HepG2 (cell line): ENCODE data around the gene ARCN1. TPM values are rescaled to one million over a fixed set of nuclear protein-coding genes. Genes with fewer than 3 reads are reported as not detected.
A peak's percentile ranks its signal among the peaks of the same experiment; 100 is the strongest.

Source experiments
- ATAC-seq: fragments of 200-7000 bp; cut with Tn5 transposase; 3 replicates; pipeline ENCODE4 v1.9.1; 2020; ENCODE audit warnings: mild to moderate bottlenecking, moderate library complexity
- BruUV-seq: library from RNA; stranded (reverse); fragments of 400-500 nt; replicated peaks from 2 replicates; lab custom pipeline; 2021; lab: Mats Ljungman, UMichigan
- CTCF ChIA-PET: fragments of 300-600 bp; formaldehyde crosslinking; extraction: SDS; loops from one replicate; lab custom pipeline; 2021; ENCODE audit warnings: low total read pairs, inconsistent platforms, low intra/inter-chr PET ratio; lab: Yijun Ruan, JAX
- POLR2A ChIA-PET: fragments of 350-600 bp; sonication (Branson Sonifier 250); formaldehyde crosslinking; loops from one replicate; lab custom pipeline; 2020; ENCODE audit warnings: antibody characterized with exemption, inconsistent platforms; lab: Yijun Ruan, JAX
- DNase-seq: peaks from one replicate; pipeline ENCODE4 v3.0.0-alpha.2; 2015; ENCODE audit warnings: low spot score
- FAIRE-seq: peaks from 3 replicates; lab custom pipeline; 2011; peaks lifted over from hg19 to GRCh38; lab: Jason Lieb, UNC
- H2AFZ ChIP-seq: one replicate; pipeline ENCODE4 v1.6.1; 2011; ENCODE audit warnings: low read length, inconsistent platforms
- H3K27ac ChIP-seq: fragments of 300-600 bp; 3 replicates; pipeline ENCODE4 v1.8.0; 2011; ENCODE audit warnings: mixed run types, mild to moderate bottlenecking, mixed read lengths, low read length, inconsistent platforms; ENCODE audit not compliant: insufficient read depth; ENCODE audit errors: extremely low read length
- H3K27me3 ChIP-seq, 2 experiments: fragments of 200-600 bp in 1 of 2; 2 replicates in 1 of 2; 3 replicates in 1 of 2; pipeline versions ENCODE4 v1.6.0 to v1.8.0; 2011; ENCODE audit warnings: low read length in 2 of 2, mild to moderate bottlenecking in 2 of 2, moderate library complexity in 2 of 2, inconsistent platforms in 1 of 2; ENCODE audit not compliant: insufficient read depth in 2 of 2, control insufficient read depth in 1 of 2
- H3K36me3 ChIP-seq, 2 experiments: fragments of 200-600 bp in 1 of 2; replicated peaks in 1 of 2; 2 replicates in 1 of 2; 3 replicates in 1 of 2; pipeline versions ENCODE4 v1.5.1 to v1.8.0; 2011; ENCODE audit warnings: low read length in 2 of 2, inconsistent platforms in 1 of 2; ENCODE audit not compliant: insufficient read depth in 2 of 2, control insufficient read depth in 1 of 2
- H3K4me1 ChIP-seq: 2 replicates; pipeline ENCODE4 v1.5.1; 2012; ENCODE audit warnings: low read length, inconsistent platforms; ENCODE audit not compliant: insufficient read depth
- H3K4me2 ChIP-seq: 2 replicates; pipeline ENCODE4 v1.6.0; 2011; ENCODE audit warnings: low read depth, low read length, inconsistent platforms
- H3K4me3 ChIP-seq, 3 experiments: fragments of 200-600 bp in 1 of 3; sonication (generic), shearing (Covaris generic) in 1 of 3; replicated peaks in 1 of 3; 2 replicates each; pipeline ENCODE4 v1.5.1; 2011 to 2016; ENCODE audit warnings: low read length in 3 of 3, inconsistent platforms in 2 of 3, low read depth in 2 of 3, mild to moderate bottlenecking in 2 of 3, control low read depth in 1 of 3, mixed read lengths in 1 of 3; ENCODE audit not compliant: insufficient read depth in 1 of 3
- H3K79me2 ChIP-seq: one replicate; pipeline ENCODE4 v1.6.1; 2011; ENCODE audit warnings: low read length, inconsistent platforms; ENCODE audit not compliant: insufficient read depth
- H3K9ac ChIP-seq: 2 replicates; pipeline ENCODE4 v1.6.0; 2011; ENCODE audit warnings: mild to moderate bottlenecking, low read depth, low read length, inconsistent platforms; ENCODE audit not compliant: insufficient read depth
- H3K9me3 ChIP-seq: 2 replicates; pipeline ENCODE4 v1.5.1; 2012; ENCODE audit warnings: mild to moderate bottlenecking, low read length
- H4K20me1 ChIP-seq: 2 replicates; pipeline ENCODE4 v1.6.0; 2011; ENCODE audit warnings: inconsistent platforms, mild to moderate bottlenecking, low read length, moderate library complexity; ENCODE audit not compliant: insufficient read depth
- GABPB1 ChIP-seq: IDR thresholded peaks from 2 replicates; pipeline ENCODE4 v1.6.1; 2016; ENCODE audit warnings: mild to moderate bottlenecking, missing genetic modification reagents, moderate library complexity, missing compliant biosample characterization
- HNRNPLL ChIP-seq: fragments of 200-400 bp; formaldehyde crosslinking; IDR thresholded peaks from 2 replicates; pipeline ENCODE4 v1.6.1; 2017; ENCODE audit warnings: mild to moderate bottlenecking, low read depth, low read length; ENCODE audit not compliant: poor library complexity, severe bottlenecking
- KLF15 ChIP-seq: sonication (generic); formaldehyde crosslinking; IDR thresholded peaks from 2 replicates; pipeline ENCODE4 v1.8.1; 2023; ENCODE audit warnings: borderline replicate concordance, mild to moderate bottlenecking, inconsistent platforms, missing genetic modification reagents, mixed read lengths
- MZF1 ChIP-seq: sonication (generic); formaldehyde crosslinking; IDR thresholded peaks from 2 replicates; pipeline ENCODE4 v1.8.1; 2023; ENCODE audit warnings: mild to moderate bottlenecking, missing genetic modification reagents, borderline replicate concordance
- POGZ ChIP-seq: sonication (generic); formaldehyde crosslinking; IDR thresholded peaks from 2 replicates; pipeline ENCODE4 v1.4.0; 2020; ENCODE audit warnings: mild to moderate bottlenecking, missing genetic modification reagents
- RAD21 ChIP-seq: fragments of 450-650 bp; formaldehyde crosslinking; IDR thresholded peaks from 2 replicates; pipeline ENCODE4 v1.5.0; 2020; ENCODE audit warnings: mild to moderate bottlenecking
- RXRA ChIP-seq: sonication (generic); formaldehyde crosslinking; IDR thresholded peaks from 2 replicates; pipeline ENCODE4 v1.5.1; 2020; ENCODE audit warnings: missing genetic modification reagents
- SP140L ChIP-seq: sonication (generic); formaldehyde crosslinking; IDR thresholded peaks from 2 replicates; pipeline ENCODE4 v1.4.0; 2020; ENCODE audit warnings: missing genetic modification reagents, borderline replicate concordance
- TBX2 ChIP-seq: sonication (generic); formaldehyde crosslinking; IDR thresholded peaks from 2 replicates; pipeline ENCODE4 v1.5.0; 2020; ENCODE audit warnings: missing genetic modification reagents, mild to moderate bottlenecking, borderline replicate concordance
- ZBTB38 ChIP-seq: sonication (generic); formaldehyde crosslinking; IDR thresholded peaks from 2 replicates; pipeline ENCODE4 v1.5.1; 2020; ENCODE audit warnings: mild to moderate bottlenecking, missing genetic modification reagents
- ZFY ChIP-seq: sonication (generic); formaldehyde crosslinking; IDR thresholded peaks from 2 replicates; pipeline ENCODE4 v1.4.0; 2020; ENCODE audit warnings: missing genetic modification reagents
- ZNF121 ChIP-seq: sonication (generic); formaldehyde crosslinking; IDR thresholded peaks from 2 replicates; pipeline ENCODE4 v1.5.0; 2020; ENCODE audit warnings: mild to moderate bottlenecking, missing genetic modification reagents
- WGBS: methylation state at CpG from one replicate; pipeline ENCODE4 v1.1.6; 2017; ENCODE audit warnings: low lambda C conversion rate; 5-methylcytosine and 5-hydroxymethylcytosine counted together
- in situ Hi-C: cut with HindIII; loops from 2 replicates; pipeline ENCODE4 v1.10.0; 2017; ENCODE audit warnings: low pct_unique_long_range_greater_than_20kb; ENCODE audit not compliant: extremely low pct_ligation_motif_present
- intact Hi-C: fragments of 100-400 bp; cut with micrococcal nuclease; formaldehyde crosslinking; loops from one replicate; pipeline ENCODE4 v1.10.0; 2022; ENCODE audit not compliant: unreplicated experiment
- polyA plus RNA-seq, 8 experiments: library from polyadenylated mRNA; depleted of rRNA in 3 of 8; stranded (reverse) in 7 of 8; unstranded in 1 of 8; fragments of >200 nt; fragmentation: Illumina TruSeq in 4 of 8; extraction: Trizol in 4 of 8; gene quantifications; 2 replicates each; pipeline versions ENCODE4 v1.2.1 to v1.2.3, GENCODE V29; 2011 to 2016; ENCODE audit warnings: low read depth in 4 of 8, missing spikeins in 1 of 8, mixed read lengths in 1 of 8; ENCODE audit not compliant: insufficient read depth in 1 of 8
- total RNA-seq, 5 experiments: library from RNA; depleted of rRNA; stranded (reverse); fragments of >200 nt; fragmentation: Illumina TruSeq; extraction: Trizol; gene quantifications; 2 replicates each; pipeline ENCODE4 v1.2.3, GENCODE V29; 2016; ENCODE audit warnings: low read depth in 1 of 5
- TF ChIP-seq, protein P1 (sequence below): sonication (generic); formaldehyde crosslinking; IDR thresholded peaks from 2 replicates; pipeline ENCODE4 v1.5.1; 2020; ENCODE audit warnings: mild to moderate bottlenecking, missing genetic modification reagents, moderate library complexity
- TF ChIP-seq, protein P2 (sequence below): sonication (generic); formaldehyde crosslinking; IDR thresholded peaks from 2 replicates; pipeline ENCODE4 v1.4.0; 2020; ENCODE audit warnings: missing genetic modification reagents
- TF ChIP-seq, protein P3 (sequence below): IDR thresholded peaks from 2 replicates; pipeline ENCODE4 v1.6.1; 2016; ENCODE audit warnings: mild to moderate bottlenecking

ARCN1 gene
- total and polyA plus RNA-seq, 2 of the 13 experiments (the other 11 are each of a cell fraction or from before 2014, with no cell fraction given), result 148 to 200 TPM

DNA sequence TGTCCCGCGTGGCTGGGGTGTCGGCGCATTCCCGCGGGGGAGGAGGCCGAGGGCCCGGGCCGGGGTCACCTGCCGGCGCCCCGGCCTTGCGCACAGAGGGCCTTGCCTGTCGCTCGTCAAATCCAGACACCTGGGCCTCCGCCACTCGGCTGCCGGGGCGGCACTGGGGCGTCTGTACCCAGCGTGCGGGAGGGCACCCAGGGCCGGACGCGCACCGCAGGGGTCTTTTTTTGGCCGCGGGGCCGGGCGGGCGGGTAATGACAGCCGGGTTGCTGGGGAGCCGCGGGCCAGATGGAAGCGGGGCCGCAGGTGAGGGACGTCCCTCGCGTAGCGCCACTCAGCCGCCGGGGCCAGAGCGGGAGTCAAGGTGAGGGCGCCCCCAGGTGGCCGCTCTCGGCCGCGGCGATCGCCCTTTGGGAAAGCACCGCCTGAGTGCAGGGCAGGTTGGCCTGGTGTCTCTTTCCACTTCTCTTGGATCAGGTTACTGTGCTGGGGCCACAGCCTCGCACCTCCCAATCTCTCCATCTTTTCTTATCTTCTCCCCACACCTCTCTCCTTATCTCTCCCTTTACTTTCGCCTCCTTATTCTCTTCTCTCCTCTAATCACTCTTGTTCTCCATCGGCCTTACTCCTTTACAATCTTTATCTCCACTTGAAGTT, 38.7 kb downstream of the ARCN1 start:
- intact Hi-C loops, result no loop called here
- Histone ChIP-seq H3K4me3 (no peak overlapping the region), H3K9ac (no peak overlapping the region), H3K36me3 (peaks cover 0 to 1% of the 10 kb centered on the region in 2 experiments; a peak in 1 of 5 replicates), H4K20me1 (no peaks in the 10 kb centered on the region), H3K27ac (no peak overlapping the region), H2AFZ (no peak overlapping the region), H3K4me1 (peaks cover 38% of the 10 kb centered on the region), H3K9me3 (no peaks in the 10 kb centered on the region), H3K79me2 (no peaks in the 10 kb centered on the region), H3K4me2 (no peak overlapping the region), H3K27me3 (peaks cover 0 to 6% of the 10 kb centered on the region in 2 experiments; a peak in 1 of 5 replicates)
- no TSS peak for BruUV-seq
- DNase-seq (peak; percentile 34), ATAC-seq (peak; percentile 47), FAIRE-seq (no peak)
- ChIA-PET CTCF (interaction anchor here (0.7 to 0.8 kb wide), 2 partner anchors 16 kb away, joined by 3 to 4 read pairs; no protein-coding TSS in a partner anchor), POLR2A (interaction anchor here (1.5 kb wide), 1 partner anchor 10 kb away, joined by 6 read pairs; no protein-coding TSS in a partner anchor)
- in situ Hi-C loops, result no loop called here
- 34% methylated on average over 13 of the region's 54 CpGs for WGBS
- TF ChIP-seq, protein P1, sequence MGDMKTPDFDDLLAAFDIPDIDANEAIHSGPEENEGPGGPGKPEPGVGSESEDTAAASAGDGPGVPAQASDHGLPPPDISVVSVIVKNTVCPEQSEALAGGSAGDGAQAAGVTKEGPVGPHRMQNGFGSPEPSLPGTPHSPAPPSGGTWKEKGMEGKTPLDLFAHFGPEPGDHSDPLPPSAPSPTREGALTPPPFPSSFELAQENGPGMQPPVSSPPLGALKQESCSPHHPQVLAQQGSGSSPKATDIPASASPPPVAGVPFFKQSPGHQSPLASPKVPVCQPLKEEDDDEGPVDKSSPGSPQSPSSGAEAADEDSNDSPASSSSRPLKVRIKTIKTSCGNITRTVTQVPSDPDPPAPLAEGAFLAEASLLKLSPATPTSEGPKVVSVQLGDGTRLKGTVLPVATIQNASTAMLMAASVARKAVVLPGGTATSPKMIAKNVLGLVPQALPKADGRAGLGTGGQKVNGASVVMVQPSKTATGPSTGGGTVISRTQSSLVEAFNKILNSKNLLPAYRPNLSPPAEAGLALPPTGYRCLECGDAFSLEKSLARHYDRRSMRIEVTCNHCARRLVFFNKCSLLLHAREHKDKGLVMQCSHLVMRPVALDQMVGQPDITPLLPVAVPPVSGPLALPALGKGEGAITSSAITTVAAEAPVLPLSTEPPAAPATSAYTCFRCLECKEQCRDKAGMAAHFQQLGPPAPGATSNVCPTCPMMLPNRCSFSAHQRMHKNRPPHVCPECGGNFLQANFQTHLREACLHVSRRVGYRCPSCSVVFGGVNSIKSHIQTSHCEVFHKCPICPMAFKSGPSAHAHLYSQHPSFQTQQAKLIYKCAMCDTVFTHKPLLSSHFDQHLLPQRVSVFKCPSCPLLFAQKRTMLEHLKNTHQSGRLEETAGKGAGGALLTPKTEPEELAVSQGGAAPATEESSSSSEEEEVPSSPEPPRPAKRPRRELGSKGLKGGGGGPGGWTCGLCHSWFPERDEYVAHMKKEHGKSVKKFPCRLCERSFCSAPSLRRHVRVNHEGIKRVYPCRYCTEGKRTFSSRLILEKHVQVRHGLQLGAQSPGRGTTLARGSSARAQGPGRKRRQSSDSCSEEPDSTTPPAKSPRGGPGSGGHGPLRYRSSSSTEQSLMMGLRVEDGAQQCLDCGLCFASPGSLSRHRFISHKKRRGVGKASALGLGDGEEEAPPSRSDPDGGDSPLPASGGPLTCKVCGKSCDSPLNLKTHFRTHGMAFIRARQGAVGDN (CRISPR knock-in tag), result peak; percentile 45
- TF ChIP-seq, protein P2, sequence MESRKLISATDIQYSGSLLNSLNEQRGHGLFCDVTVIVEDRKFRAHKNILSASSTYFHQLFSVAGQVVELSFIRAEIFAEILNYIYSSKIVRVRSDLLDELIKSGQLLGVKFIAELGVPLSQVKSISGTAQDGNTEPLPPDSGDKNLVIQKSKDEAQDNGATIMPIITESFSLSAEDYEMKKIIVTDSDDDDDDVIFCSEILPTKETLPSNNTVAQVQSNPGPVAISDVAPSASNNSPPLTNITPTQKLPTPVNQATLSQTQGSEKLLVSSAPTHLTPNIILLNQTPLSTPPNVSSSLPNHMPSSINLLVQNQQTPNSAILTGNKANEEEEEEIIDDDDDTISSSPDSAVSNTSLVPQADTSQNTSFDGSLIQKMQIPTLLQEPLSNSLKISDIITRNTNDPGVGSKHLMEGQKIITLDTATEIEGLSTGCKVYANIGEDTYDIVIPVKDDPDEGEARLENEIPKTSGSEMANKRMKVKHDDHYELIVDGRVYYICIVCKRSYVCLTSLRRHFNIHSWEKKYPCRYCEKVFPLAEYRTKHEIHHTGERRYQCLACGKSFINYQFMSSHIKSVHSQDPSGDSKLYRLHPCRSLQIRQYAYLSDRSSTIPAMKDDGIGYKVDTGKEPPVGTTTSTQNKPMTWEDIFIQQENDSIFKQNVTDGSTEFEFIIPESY, result peak; percentile 91
- TF ChIP-seq SP140L (CRISPR knock-in tag) (no peak), ZNF121 (peak; percentile 96), GABPB1 (CRISPR knock-in tag) (peak; percentile 25; the same call in 1 of the 2 replicates), MZF1 (CRISPR knock-in tag) (no peak), RXRA (CRISPR knock-in tag) (0 out of 2 replicates have a peak, but pooled peaks have one; percentile 31), KLF15 (CRISPR knock-in tag) (no peak), ZBTB38 (CRISPR knock-in tag) (peak; percentile 66), ZFY (CRISPR knock-in tag) (peak; percentile 20; the same call in 1 of the 2 replicates), TBX2 (0 out of 2 replicates have a peak, but pooled peaks have one; percentile 18), POGZ (CRISPR knock-in tag) (0 out of 2 replicates have a peak, but pooled peaks have one; percentile 27), HNRNPLL (peak; percentile 24), RAD21 (peak; percentile 77)
- TF ChIP-seq, protein P3, sequence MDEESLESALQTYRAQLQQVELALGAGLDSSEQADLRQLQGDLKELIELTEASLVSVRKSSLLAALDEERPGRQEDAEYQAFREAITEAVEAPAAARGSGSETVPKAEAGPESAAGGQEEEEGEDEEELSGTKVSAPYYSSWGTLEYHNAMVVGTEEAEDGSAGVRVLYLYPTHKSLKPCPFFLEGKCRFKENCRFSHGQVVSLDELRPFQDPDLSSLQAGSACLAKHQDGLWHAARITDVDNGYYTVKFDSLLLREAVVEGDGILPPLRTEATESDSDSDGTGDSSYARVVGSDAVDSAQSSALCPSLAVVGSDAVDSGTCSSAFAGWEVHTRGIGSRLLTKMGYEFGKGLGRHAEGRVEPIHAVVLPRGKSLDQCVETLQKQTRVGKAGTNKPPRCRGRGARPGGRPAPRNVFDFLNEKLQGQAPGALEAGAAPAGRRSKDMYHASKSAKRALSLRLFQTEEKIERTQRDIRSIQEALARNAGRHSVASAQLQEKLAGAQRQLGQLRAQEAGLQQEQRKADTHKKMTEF (CRISPR knock-in tag), result peak; percentile 40; the same call in 1 of the 2 replicates
